ENCODE data around the gene CORO2A. TPM values are rescaled to one million over a fixed set of nuclear protein-coding genes. Genes with fewer than 3 reads are reported as not detected.

The CORO2A gene
- total and polyA plus RNA-seq, 10 of the 15 experiments (the other 5 are each of a cell fraction or from before 2014, with no cell fraction given) = 1.0 to 5.3 (median 3.5) TPM

DNA sequence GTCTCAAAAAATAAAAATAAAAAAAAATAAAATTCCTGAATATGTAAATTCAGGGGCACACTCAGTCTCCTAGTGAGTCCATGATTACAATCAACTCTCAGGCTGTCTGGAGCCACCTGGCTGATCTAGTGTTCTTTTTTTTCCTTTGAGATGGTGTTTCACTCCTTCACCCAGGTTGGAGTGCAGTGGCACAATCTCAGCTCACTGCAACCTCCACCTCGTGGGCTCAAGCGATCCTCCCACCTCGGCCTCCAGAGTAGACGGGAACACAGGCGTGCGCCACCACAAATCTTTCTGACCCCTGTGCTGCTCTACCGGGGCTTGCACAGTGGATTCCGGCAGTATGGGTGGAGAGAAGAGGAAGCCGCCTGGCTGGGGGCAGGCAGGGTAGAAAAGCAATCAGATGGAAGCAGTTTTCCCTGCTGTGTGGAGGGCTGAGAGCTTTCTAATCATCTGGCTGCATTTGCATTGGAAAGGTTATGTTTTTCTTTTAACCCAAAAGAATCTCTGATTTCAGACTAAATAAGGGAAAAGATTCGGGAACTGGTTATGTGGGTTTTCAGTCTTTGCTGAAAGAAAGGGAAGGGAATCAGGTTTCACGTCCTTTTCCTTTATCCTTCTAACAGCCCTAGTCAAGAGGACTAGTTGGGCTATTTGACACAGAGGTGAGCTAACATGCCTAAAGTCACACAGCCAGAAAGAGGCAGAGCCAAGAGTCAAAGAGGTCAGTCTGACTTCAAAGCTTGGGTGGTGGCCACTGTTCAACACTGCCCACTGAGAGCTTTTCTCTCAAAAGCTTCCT is 26.3 kb upstream of the CORO2A start (continued):
- TF ChIP-seq MYB (IDR thresholded peaks at IDR 0.05; ENCODE audit: borderline replicate concordance, low read depth, low read length) (no peak), ETV6 (conservative IDR thresholded peaks at IDR 0.05 in 1 of 2, IDR thresholded peaks at IDR 0.05 in 1 of 2; ENCODE audit: borderline replicate concordance in 1 of 2, low read depth in 1 of 2) (no peak), SUPT20H (IDR thresholded peaks at IDR 0.05; ENCODE audit: borderline replicate concordance, control insufficient read depth, low read depth, low read length) (no peak)

DNA sequence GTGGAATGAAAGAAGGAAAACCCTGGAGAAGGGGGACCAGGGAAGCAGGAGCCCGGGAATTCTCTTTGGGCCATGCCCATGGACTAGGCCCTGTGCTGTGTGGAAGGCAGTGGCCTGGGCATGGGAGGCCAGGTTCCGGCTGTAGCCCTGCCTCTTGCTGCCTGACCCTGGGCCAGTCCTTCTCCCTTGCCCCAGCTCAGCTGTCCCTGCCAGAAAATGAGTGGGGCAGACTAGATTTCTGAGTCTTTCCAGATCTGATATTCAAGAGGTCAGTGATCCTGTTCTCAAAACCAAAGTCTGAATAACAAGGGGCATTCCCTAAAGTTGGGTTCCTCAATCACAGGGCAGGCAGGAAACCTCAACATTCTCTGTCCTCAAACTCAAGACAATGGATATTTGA is 24.8 kb upstream of the CORO2A start:
- Histone ChIP-seq H3K27me3 (replicated peaks in 1 of 2; ENCODE audit: control insufficient read depth in 2 of 2, insufficient read depth in 2 of 2, low read length in 1 of 2) (no peaks in the 10 kb centered on the region), H3K4me3 (no peak overlapping the region), H3K79me2 (ENCODE audit: control insufficient read depth, insufficient read depth, low read length) (no peaks in the 10 kb centered on the region), H4K20me1 (ENCODE audit: control insufficient read depth, insufficient read depth) (no peaks in the 10 kb centered on the region), H2AFZ (ENCODE audit: control insufficient read depth, low read depth, low read length) (no peak overlapping the region), H3K36me3 (ENCODE audit: control insufficient read depth in 2 of 2, insufficient read depth in 2 of 2, low read length in 1 of 2) (no peaks in the 10 kb centered on the region), H3K4me1 (ENCODE audit: control insufficient read depth, insufficient read depth, low read length) (no peaks in the 10 kb centered on the region), H3K9me3 (replicated peaks; ENCODE audit: control insufficient read depth, insufficient read depth, low read length) (no peaks in the 10 kb centered on the region), H3K4me2 (ENCODE audit: control insufficient read depth, insufficient read depth) (no peak overlapping the region), H3K27ac (ENCODE audit: control insufficient read depth, insufficient read depth) (no peak overlapping the region), H3K9ac (ENCODE audit: control insufficient read depth, insufficient read depth, low read length) (no peak overlapping the region)
- ATAC-seq = no peak
- 68% methylated on average over 2 of the region's 2 CpGs for WGBS (ENCODE audit: insufficient coverage, insufficient replicate concordance, low lambda C conversion rate, missing lambda C conversion rate)
- ChIA-PET CTCF (interaction anchor here (0.8 kb wide), 1 partner anchor 9 kb away, joined by 3 read pairs; no protein-coding TSS in a partner anchor), POLR2A (no interaction called here), RAD21 (ENCODE audit: unreplicated experiment) (interaction anchor here (1.1 kb wide), 1 partner anchor 37 kb away, joined by 3 read pairs; no protein-coding TSS in a partner anchor), SMC1A (ENCODE audit: uncharacterized antibody, unreplicated experiment) (interaction anchor here (1.1 kb wide), 1 partner anchor 113 kb away, joined by 3 read pairs; no protein-coding TSS in a partner anchor)
- in situ Hi-C loops (cut with MboI) (no loop called here), intact Hi-C loops (cut with micrococcal nuclease; ENCODE audit: unreplicated experiment) (no loop called here)
- no peak for FAIRE-seq
- no peak for DNase-seq (ENCODE audit: low read depth, low spot score)
- no TSS peak for BruUV-seq (replicated peaks)
- no peak for TF ChIP-seq ZSCAN29 (IDR thresholded peaks at IDR 0.05)
